GM19463 (cell line): ENCODE measurements around the gene ST8SIA2.
"Not testable (repeated sequence)": the region's sequence is repeated elsewhere in the genome, so short reads cannot be mapped to it uniquely, and the experiment has no call there.

Experiments used
- ATAC-seq: cut with Tn5 transposase; IDR thresholded peaks from one replicate; pipeline ENCODE4 v1.9.1; 2021; ENCODE audit warnings: mild to moderate bottlenecking, moderate library complexity; ENCODE audit not compliant: unreplicated experiment

The ST8SIA2 gene

DNA sequence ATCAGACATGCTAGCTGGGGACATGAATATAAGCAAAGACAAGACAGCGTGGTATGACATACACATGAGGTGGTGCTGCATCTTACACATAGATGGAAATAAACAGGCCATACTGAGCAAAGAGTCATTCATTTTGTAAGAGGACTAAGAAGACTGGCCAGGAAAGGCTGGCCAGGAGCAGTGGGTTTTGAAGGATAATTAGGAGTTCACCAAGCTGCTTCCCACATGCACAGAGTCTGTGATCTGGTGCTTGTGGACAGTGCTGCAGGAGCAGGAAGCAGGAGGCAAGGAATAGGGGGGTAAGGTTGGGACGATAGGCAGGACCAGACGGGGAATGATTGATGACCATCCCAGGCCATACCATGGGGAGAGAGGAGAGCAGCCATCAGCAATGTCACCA, 41.5 kb downstream of the ST8SIA2 start:
- no peak for ATAC-seq

DNA sequence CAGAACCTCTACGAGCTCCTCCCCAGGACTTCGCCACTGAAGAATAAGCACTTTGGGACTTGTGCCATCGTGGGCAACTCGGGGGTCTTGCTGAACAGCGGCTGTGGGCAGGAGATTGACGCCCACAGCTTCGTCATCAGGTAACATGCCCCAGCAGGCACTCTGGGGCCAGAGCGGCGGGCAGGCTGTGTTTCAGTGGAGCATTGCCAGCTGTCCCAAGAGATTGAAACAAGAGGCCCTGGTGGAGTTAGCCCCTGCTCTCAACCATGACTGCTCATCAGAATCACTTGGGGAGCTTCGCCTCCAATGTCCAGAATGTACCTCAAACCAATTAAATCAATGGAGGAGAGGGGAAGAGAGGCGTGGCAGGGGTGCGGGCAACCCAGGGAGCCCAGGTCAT, 44.8 kb downstream of the ST8SIA2 start:
- no peak for ATAC-seq

DNA sequence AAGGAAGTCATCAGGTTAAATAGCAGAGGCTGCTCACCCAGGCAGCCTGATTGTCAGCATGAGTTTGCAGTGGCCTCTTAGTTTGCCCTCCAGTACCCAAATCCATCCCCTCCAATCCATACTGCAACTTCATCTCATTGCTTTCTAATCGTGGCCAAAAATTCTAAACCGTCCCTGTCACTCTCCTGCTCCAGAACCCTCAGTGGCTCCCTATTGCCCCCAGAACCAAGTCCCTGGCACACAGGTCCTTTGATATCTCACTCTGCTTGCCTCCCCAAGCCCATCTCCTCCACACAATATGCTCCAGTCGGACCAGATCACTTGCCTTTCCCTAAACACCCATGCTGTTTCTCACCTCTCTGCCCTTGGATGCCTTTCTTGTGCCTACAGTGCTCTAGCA, 49.7 kb downstream of the ST8SIA2 start:
- no peak for ATAC-seq

DNA sequence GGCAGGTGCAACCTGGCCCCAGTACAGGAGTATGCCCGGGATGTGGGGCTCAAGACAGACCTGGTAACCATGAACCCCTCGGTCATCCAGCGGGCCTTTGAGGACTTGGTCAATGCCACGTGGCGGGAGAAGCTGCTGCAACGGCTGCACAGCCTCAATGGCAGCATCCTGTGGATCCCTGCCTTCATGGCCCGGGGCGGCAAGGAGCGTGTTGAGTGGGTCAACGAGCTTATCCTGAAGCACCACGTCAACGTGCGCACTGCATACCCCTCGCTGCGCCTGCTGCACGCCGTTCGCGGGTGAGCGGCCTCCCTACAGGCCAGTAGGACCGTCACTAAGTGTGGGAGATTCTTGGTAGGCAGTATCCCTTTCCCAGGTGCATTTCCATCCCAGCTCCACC, 51.0 kb downstream of the ST8SIA2 start:
- ATAC-seq, result no peak

DNA sequence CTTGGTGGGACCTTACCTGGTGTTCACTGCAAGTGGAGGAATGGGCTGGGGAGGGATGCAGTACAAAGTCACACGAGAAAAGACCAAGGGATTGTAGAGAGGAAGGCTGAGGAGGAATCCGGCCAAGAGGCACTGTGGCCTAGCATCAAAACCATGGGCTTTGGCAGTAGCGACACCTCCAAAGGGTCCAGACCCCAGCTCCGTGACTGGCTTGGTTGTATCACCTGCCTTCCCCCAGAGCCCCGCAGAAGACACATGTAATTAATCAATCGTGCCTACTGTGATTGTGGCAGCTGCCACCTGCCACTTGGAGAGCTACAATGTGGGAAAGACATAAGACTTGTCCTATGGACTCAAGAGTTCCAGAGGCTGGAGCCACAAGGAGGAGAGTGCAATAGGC, 54.7 kb downstream of the ST8SIA2 start:
- no peak for ATAC-seq

DNA sequence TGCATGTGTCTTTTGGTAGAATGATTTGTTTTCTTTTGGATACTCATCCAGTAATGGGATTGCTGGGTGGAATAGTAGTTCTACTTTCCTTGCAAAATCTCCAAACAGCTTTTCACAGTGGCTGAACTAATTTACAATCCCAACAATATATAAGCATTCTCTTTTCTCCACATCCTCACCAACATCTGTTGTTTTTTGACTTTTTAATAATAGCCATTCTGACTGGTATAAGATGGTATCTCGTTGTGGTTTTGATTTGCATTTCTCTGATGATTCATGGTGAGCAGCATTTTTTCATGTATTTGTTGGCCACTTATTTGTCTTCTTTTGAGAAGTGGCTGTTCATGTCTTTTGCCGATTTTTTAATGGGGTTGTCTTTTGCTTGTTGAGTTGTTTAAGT, 55.8 kb downstream of the ST8SIA2 start:
- ATAC-seq, result no peak

DNA sequence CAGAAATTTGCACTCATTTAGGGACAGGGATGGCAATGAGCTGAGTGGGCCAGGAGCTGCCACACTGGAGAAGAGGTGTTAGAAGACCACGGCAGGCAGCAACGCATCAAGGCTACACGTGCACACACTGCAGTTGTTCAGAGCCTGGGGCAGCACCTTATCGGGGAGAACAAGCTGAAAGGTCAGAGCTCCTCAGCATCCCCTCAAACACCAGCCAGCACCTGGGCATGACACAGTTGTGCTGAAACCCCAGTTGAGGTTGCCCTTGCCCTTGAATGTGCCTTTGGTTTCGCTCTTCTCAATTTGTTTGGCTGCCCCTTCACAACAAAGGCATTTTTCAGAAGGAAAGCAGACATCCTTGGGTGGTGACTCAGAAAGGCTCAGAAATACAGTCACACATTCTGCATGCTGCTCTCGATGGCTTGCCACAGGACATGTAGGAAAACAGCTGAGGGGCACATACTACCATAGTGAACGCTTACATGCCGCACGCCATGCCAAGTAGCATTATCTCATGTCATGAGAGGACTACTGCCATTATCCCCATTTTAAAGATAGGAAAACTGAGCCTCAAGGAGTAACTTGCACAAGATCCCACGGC, 57.6 kb downstream of the ST8SIA2 start:
- ATAC-seq, result no peak

DNA sequence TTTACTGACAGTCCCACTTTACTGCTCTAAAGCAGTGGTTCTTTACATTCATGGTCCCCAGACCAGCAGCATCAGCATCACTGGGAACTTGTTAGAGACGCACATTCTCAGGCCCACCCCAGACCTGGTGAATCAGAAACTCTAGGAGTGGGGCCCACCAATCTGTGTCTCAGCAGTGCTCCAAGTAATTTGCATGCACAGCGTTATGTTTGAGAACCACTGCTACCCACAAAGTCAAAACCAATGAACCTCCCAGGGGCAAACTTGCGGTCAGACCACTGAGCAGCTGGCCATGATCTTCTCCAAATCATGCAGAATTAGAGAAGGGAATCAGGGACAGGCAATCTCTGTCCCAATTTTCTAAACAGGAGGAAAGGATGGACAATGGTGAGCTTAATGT, 58.5 kb downstream of the ST8SIA2 start:
- ATAC-seq, result no peak

DNA sequence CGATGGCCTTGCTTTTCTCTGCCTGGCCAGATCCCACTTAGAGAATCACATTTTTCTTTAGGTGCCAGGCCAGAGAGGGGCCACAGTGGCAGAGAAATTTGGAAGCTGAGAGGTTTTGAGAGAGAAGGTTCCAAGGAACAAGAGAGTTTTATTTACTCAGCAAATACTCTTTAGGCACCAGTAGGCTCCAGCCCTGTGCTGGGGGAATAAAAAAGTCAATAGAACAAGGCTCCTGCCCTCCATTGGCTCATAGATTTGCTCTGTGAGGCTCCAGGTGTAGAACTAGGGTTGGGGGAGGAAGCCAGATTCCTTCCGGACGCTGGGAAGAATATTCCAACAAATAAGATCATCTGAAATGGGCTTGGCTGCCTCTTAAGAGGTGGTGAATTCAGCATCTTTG, 59.9 kb downstream of the ST8SIA2 start:
- no peak for ATAC-seq

DNA sequence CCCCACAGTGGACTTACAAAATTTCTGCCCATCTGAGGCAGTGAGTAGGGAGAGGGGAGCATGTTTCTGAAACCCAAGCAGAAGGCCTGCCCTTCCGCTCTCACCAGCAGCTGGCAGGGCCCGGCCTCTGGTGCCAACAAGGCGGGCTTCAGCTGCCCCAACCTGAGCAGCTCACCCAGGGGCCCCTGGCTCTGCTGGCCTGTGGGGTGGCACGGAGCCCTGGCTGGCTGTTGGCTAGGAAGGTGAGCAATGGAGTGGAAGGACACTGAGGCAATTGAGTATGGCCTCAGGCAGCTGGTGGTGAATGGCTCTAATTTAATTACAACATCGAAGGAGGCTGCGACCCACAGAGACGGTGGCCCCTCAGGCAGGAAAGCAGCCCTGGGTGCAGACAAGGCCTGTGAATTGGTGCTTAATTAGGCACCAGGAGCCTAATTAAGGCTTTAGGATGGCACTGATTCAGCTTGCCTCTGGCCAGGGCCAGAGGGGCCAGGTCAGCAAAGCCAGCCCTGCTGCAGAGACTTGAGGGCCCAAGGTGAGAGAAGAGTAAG, 60.9 kb downstream of the ST8SIA2 start:
- no peak for ATAC-seq

DNA sequence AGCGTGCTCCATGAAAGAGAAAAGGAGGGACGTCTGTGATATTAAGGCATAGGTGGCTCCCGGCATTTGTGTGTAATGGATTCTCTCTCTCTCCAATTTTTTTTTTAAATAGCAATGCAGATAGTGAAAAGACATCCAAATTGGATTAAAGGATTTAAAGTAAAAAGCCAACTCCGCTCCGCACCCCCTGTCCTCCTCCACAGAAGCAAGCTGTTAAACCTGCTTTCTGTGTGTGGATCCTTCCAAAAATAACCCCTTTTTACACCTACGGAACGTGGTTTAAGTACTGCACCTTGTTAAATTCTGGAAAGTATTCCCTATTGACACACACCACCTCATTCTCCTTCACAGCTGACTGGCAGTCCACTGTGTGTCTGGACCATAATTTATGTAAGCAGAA, 61.6 kb downstream of the ST8SIA2 start:
- no peak for ATAC-seq

DNA sequence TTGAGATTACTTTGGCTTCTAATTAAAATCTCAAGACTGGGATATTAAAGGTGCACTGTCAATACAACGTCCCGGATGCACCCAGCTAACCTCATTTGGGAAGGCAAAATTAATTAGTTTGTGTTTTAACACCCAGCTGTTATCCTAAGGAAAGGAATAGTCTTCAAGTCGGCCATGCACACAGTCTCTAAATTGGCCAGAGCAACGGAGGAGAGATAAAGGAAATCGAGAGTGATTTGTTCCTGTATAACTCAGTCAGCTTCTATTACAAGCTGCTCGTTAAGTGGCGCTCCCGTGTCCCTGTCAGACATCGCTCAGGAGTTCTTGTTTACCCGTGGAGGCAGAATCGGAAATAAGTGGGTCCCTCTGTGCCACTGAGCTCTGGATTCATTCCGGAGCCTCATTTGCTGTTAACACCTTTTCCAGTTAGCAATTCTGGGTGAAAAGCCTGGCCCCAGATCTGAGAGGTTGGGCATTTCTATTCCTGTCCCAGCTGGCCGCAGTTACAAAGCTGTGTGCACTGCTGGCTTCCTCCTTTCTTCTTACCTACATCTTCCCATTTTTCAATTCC, 63.9 kb downstream of the ST8SIA2 start:
- ATAC-seq, result no peak

DNA sequence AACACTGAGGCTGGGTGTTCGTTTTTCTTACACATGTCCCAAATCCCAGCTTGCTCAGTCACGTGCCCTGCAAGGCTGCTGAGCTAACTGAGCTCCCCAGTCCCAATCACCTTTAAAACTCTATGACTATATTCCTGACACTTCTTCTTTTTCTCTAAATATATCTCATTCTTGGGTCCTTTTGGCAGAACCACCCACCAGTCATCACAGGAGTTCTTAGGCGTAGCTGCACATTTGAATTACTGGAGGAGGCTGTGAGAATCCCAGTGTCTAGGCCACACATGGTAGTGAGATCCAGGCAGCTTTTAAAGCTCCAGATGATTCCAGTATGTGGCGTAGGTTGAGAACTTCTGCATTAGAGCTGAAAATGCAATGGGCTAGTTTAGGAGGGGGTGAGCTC, 66.3 kb downstream of the ST8SIA2 start:
- ATAC-seq, result no peak

DNA sequence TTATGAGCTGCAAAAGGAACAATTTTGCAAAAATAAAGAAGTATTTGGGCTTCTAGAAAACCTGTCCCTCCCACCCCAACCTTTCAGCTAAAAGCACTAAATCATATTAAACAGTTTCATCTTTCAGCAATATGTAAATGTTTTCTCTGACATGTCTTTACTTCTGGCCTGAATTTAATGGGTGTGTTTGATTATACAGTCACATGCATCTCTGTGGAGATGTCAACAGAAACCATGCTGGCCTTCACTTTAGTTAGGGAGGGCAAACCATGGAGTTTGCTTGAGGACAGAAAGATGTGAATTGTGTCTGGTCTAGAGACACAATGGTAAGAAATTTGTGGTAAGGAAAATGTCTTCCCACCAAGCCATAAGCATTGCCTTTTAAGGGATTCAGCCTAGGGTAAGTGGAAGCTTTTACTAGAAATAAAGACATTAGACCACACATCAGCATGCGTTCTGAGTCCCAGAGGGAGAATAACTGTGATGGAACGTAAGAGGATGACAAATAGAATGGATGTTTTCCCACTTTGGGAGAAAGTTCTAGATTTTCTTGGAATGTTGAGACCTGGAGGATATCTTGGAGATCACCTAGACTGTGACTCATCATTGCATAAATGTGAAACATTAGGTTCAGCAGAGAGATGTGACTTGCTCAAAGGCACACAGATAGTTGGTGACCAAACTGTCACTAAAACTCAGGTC, 68.9 kb downstream of the ST8SIA2 start:
- no peak for ATAC-seq

DNA sequence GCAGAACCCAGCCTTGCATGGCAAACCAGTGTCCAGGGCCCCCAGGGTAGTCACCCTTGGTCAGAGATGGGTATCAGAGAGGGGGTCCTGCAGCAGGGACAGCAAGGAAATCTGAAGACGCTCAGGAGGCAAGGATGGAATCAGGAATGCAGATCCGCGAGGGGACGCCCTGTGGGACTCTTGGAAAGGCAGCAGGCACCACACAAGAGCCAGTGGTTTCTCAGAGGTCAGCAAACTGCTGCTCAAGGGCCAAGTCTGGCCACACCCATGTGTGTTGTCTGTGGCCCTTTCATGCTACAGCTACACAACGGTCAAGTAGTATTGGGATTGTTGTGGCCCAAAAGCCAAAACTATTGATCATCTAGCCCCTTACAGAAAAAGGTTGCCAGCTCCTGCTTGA, 69.7 kb downstream of the ST8SIA2 start:
- ATAC-seq, result no peak

DNA sequence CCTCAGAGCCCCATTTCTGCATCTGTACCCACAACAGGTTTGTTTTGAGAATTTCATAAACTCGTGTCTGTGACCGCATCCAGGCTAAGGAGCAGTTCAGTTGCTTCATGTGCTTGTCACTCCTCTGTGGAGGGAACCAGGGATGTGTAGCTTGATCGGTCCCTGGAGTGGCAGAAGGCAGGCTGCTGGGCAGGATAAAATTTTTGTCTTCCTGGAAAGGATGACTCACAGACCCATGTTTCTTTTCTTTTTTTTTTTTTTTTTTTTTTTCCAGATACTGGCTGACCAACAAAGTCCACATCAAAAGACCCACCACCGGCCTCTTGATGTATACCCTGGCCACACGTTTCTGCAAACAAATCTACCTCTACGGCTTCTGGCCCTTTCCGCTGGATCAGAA, 70.1 kb downstream of the ST8SIA2 start:
- no peak for ATAC-seq

DNA sequence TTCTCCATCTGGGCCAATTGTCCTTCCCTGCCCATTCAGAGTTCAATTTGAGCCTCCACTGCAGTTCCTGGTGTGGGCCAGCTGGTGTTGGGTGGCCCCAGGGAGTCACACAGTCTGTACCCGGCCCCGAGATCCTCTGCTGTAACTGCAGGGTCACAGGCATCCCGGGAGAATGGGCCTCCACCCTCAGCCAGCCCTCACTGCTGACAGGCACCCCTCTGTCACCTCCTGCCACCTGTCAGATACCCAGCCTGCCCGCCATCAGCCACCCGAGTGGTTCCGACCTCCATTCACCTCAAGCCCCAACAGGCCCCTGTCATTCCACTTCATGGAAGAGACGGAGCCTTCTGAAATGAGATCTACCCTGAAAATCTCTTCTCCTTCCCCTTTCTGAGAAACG, 73.2 kb downstream of the ST8SIA2 start:
- ATAC-seq, result no peak

DNA sequence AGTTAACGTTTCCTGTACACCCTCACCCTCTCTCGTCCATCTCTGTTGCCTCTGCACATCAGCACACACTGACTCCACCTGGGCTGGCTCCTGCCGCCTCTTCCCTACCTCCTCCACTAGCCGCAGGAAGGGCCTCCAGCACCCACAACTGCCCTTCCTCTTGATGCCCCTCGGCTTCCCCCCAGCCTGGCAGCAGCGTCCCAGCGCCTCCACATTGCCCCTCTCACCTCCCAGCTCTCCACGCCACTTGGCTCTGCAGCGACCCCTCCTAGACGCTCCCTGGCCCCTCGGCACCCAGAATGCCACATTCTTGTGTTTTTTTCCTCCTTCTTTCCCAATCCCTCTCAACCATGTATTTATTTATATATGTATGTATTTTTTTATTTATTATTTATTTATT, 73.6 kb downstream of the ST8SIA2 start:
- no peak for ATAC-seq

DNA sequence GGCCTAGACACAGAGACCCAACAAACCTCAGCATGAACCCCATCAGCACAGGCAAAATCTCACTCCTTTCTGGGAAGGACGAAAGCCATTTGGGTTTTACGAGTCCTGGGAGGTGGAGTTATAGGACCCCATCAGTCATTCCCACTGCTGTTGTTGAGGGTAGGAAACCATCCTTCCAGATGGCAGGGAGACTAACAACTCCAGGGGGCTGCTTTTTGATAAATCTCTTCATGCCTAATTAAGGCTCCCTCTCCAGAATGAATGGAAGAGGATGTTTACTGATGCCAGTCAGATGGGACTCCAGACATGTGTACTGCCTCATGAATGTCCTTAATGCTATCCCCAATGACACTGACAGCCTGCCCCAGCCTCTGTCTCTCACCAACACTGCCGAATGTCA, 75.3 kb downstream of the ST8SIA2 start:
- no peak for ATAC-seq

DNA sequence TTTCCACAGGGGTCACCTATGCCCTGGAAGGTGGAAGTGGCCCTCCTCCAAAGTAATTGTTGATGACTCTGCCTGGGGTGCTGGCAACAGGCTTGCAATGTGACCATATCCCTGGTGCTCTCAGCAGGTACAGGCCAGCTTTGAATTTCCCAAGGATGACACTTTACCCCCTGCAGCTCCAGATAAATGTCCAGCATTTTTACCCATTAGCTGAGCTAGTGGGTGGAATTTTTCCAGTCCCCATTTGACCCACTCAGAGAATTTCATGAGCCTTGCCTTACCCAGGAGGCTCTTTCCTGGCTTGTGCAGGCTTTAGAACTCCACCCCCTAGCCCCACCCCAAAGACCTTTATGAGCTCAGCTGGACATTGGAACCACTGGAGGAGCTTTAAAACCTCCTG, 77.6 kb downstream of the ST8SIA2 start:
- no peak for ATAC-seq

DNA sequence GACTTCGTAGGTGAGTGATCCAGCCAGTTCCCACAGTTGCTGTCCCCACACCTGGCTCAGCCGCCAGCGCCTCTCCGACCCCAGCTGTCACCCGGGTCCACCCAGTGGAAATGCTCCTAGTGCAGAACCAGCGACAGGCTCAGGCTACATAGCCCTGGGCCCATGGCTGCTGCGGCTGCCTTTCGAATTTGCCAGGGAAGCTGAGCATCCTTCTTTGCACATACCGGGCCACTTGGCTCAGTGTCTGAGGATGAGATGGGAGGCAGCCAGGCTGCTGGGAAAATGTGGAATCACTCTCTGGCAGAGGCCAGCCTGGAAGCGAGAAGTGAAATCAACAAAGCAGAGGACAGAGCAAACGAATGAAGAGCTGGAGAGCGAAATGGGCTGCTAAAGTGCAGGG, 80.1 kb downstream of the ST8SIA2 start:
- no peak for ATAC-seq

DNA sequence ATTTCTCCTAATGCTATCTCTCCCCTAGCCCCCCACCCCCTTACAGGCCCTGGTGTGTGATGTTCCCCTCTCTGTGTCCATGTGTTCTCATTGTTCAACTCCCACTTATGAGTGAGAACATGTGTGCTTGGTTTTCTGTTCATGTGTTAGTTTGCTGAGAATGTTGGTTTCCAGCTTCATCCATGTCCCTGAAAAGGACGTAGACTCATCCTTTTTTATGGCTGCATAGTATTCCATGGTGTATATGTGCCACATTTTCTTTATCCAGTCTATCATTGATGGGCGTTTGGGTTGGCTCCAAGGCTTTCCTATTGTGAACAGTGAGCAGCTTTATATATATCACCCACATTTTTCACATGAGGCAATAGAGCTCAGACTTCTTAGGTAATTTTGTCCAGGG, 86.0 kb downstream of the ST8SIA2 start:
- ATAC-seq, result not testable (repeated sequence)
